Skeletal muscle tissue (tissue), 4 donors: ENCODE results near the gene MEOX2. TPM values are rescaled to one million over a fixed set of nuclear protein-coding genes. Genes with fewer than 3 reads are reported as not detected.
A peak's percentile ranks its signal among the peaks of the same experiment; 100 is the strongest.

Experiments
- H3K27ac ChIP-seq: one replicate; pipeline ENCODE4 v1.7.0; 2013; ENCODE audit warnings: mild to moderate bottlenecking, low read depth, low read length, inconsistent platforms
- H3K27me3 ChIP-seq, 3 donors: one replicate each; pipeline ENCODE4 v1.7.0; 2013; ENCODE audit warnings: low read length in 3 of 3; ENCODE audit not compliant: control insufficient read depth in 3 of 3, insufficient read depth in 3 of 3
- H3K36me3 ChIP-seq, 3 donors: one replicate each; pipeline ENCODE4 v1.7.0; 2013; ENCODE audit warnings: low read length in 3 of 3; ENCODE audit not compliant: control insufficient read depth in 3 of 3, insufficient read depth in 3 of 3
- H3K4me1 ChIP-seq, 3 donors: one replicate each; pipeline ENCODE4 v1.7.0; 2013; ENCODE audit warnings: low read length in 3 of 3, mild to moderate bottlenecking in 3 of 3; ENCODE audit not compliant: control insufficient read depth in 3 of 3, insufficient read depth in 3 of 3
- H3K4me3 ChIP-seq, 3 donors: one replicate each; pipeline ENCODE4 v1.7.0; 2013; ENCODE audit warnings: low read length in 3 of 3
- H3K9ac ChIP-seq, 3 donors: one replicate each; pipeline ENCODE4 v1.7.0; 2013; ENCODE audit warnings: low read length in 3 of 3, mild to moderate bottlenecking in 3 of 3, moderate library complexity in 2 of 3, low read depth in 1 of 3
- H3K9me3 ChIP-seq, 3 donors: one replicate each; pipeline ENCODE4 v1.7.0; 2013; ENCODE audit warnings: low read length in 3 of 3; ENCODE audit not compliant: control insufficient read depth in 3 of 3
- total RNA-seq: library from RNA; depleted of rRNA; stranded (reverse); fragments of >200 nt; gene quantifications from one replicate; pipeline ENCODE4 v1.2.3, GENCODE V29; 2014
- donor health status: Osteomylitis.

Gene MEOX2
- total RNA-seq, 1 donor from 2014 or later = 44.9 TPM

GRCh38 chr7:15682751-15683245, 3.7 kb downstream of the MEOX2 start:
- H3K36me3 ChIP-seq = no peaks in the 10 kb centered on the region
- peaks cover 3 to 15% (median 6%) of the 10 kb centered on the region in 3 donors for H3K4me1 ChIP-seq
- H3K27ac ChIP-seq = no peak overlapping the region
- H3K9ac ChIP-seq = peak overlapping the region; percentile 9 to 62 (median 11)
- no peaks in the 10 kb centered on the region for H3K9me3 ChIP-seq
- peak overlapping the region in 2 of 3 donors; percentile 30 to 85 for H3K4me3 ChIP-seq
- H3K27me3 ChIP-seq = peaks cover 21 to 30% (median 25%) of the 10 kb centered on the region in 3 donors

DNA sequence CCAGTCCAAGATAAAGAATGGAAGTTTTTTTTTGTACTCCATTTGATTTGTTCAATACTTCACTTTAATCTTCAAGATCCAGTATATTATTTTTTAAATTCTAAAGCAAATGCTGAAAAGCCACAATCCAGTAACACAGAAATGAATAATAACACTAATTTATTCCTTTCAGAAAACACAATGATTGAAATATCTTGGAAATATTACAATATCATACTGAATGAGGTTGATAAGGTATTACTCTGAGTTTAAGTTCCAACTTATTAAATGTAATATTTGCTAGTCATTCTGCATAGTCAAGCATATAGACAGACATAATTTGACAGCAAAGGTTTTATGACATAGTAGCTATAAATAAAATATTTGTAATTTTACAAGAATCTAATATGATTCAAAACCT, 4.4 kb downstream of the MEOX2 start:
- Histone ChIP-seq H3K27me3 (peaks cover 16 to 23% (median 21%) of the 10 kb centered on the region in 3 donors), H3K4me3 (peak overlapping the region in 1 of 3 donors; percentile 53), H3K9ac (peak overlapping the region in 2 of 3 donors; percentile 11 to 27), H3K9me3 (no peaks in the 10 kb centered on the region), H3K4me1 (peaks cover 3 to 15% (median 6%) of the 10 kb centered on the region in 3 donors), H3K36me3 (peaks cover 0 to 3% (median 0%) of the 10 kb centered on the region in 3 donors), H3K27ac (no peak overlapping the region)

DNA sequence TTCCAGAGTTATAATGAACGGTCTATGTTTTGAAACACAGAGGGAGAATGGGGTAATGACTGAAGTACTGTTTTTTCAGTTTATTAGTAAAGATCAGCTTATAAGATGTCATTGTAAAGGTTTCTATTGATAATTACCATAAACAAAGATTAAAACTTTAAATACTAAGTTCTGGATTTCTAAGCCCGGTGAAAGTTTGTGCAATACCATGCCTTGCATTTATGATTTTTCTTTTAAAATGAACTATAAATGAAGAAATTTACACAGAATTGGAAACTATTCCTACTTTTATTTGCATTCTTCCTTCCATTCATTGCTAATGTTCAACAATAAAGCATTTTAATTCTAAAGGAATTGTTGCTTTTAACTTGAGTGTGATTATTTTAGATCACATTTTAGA, 4.9 kb downstream of the MEOX2 start:
- Histone ChIP-seq H3K27me3 (peaks cover 11 to 19% (median 17%) of the 10 kb centered on the region in 3 donors), H3K4me1 (peaks cover 3 to 11% (median 6%) of the 10 kb centered on the region in 3 donors), H3K9me3 (no peaks in the 10 kb centered on the region), H3K4me3 (peak overlapping the region in 2 of 3 donors; percentile 17 to 26), H3K36me3 (peaks cover 0 to 3% (median 0%) of the 10 kb centered on the region in 3 donors), H3K9ac (peak overlapping the region in 1 of 3 donors; percentile 27), H3K27ac (no peak overlapping the region)

GRCh38 chr7:15681186-15681585, 5.3 kb downstream of the MEOX2 start:
- Histone ChIP-seq H3K4me3 (peak overlapping the region in 1 of 3 donors; percentile 26), H3K9me3 (no peaks in the 10 kb centered on the region), H3K9ac (peak overlapping the region in 1 of 3 donors; percentile 38), H3K27me3 (peaks cover 8 to 18% (median 13%) of the 10 kb centered on the region in 3 donors), H3K36me3 (peaks cover 0 to 3% (median 0%) of the 10 kb centered on the region in 3 donors), H3K4me1 (peaks cover 3 to 6% (median 6%) of the 10 kb centered on the region in 3 donors), H3K27ac (no peak overlapping the region)

GRCh38 chr7:15680446-15680845, 6.0 kb downstream of the MEOX2 start:
- H3K27ac ChIP-seq = peak overlapping the region; percentile 23
- H3K9me3 ChIP-seq = no peaks in the 10 kb centered on the region
- peak overlapping the region in 1 of 3 donors; percentile 1 for H3K9ac ChIP-seq
- peaks cover 0 to 3% (median 0%) of the 10 kb centered on the region in 3 donors for H3K36me3 ChIP-seq
- peaks cover 0 to 2% (median 1%) of the 10 kb centered on the region in 3 donors for H3K4me1 ChIP-seq
- peaks cover 2 to 12% (median 6%) of the 10 kb centered on the region in 3 donors for H3K27me3 ChIP-seq
- H3K4me3 ChIP-seq = peak overlapping the region in 2 of 3 donors; percentile 23 to 28

- Histone ChIP-seq H3K27ac (no peak overlapping the region), H3K9me3 (no peaks in the 10 kb centered on the region), H3K27me3 (peaks cover 0 to 3% (median 0%) of the 10 kb centered on the region in 3 donors), H3K4me1 (no peaks in the 10 kb centered on the region), H3K36me3 (peaks cover 0 to 3% (median 0%) of the 10 kb centered on the region in 3 donors), H3K4me3 (peak overlapping the region in 1 of 3 donors; percentile 59), H3K9ac (peak overlapping the region; percentile 2 to 57 (median 20))
Measured at GRCh38 chr7:15679306-15679705, 7.2 kb downstream of the MEOX2 start.

DNA sequence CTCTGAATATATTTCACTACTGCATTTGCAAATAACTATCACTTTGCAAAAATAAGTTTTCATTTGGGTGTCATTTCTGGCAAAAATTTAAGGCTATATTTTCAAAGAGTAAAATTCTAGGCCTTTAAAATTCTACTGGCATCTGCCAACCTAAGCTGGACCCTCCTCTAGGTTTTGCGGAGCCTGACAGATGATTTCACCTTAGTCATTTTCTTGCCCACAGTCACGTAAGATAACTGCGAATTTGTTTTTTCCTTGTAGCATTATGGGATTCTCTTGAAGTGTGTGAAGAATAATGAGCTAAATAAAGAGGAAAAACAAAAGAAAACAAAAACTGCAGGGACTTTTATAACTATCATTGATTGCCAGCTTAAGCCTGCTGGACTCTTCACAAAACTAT, 7.8 kb downstream of the MEOX2 start:
- no peak overlapping the region for H3K27ac ChIP-seq
- H3K9ac ChIP-seq = peak overlapping the region in 1 of 3 donors; percentile 20
- no peaks in the 10 kb centered on the region for H3K9me3 ChIP-seq
- H3K27me3 ChIP-seq = no peaks in the 10 kb centered on the region
- H3K4me3 ChIP-seq = peak overlapping the region in 2 of 3 donors; percentile 4 to 59
- no peaks in the 10 kb centered on the region for H3K4me1 ChIP-seq
- H3K36me3 ChIP-seq = peaks cover 0 to 3% (median 0%) of the 10 kb centered on the region in 3 donors

DNA sequence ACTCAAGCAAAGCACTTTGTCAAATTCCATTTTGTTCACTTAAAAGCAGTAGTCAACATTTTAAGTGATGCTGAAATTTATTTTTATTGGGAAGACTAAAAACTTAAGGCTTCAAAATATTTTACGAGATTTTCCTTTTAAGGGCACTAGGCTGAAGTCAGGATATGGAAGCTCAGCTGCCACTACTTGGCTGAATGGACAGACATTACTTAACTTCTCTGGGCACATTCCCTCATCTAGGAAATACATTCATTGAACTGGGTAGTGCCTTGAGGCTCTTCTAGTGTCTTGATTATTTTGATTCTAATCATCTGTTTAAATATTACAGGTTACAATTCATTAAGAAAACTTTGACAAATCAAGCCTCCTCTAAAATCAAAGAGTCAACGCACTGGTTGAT, 11.1 kb downstream of the MEOX2 start:
- Histone ChIP-seq H3K36me3 (peaks cover 0 to 3% (median 0%) of the 10 kb centered on the region in 3 donors), H3K4me1 (peaks cover 0 to under 1% (median 0%) of the 10 kb centered on the region in 3 donors), H3K27me3 (no peaks in the 10 kb centered on the region), H3K9me3 (no peaks in the 10 kb centered on the region), H3K27ac (peak overlapping the region; percentile 7), H3K4me3 (no peak overlapping the region), H3K9ac (no peak overlapping the region)

DNA sequence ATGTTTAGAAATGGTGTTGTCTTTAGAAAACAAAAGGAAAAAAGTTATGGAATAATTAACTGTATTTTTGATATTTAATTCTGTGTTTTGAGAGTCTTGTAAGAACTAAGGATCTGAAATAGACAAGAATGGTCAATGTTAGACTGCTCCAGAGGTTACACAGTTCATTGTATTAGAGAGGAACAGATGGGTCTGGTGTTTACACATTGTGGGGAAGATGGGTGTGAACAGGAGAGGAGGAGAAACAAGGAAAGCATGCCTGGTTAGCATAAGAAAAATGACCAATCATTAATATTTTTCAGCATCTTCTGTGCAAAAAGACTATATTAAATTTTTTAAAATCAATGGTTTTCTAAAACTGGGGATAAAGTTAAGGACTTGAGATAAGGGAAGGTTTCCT, 11.9 kb downstream of the MEOX2 start:
- Histone ChIP-seq H3K4me3 (no peak overlapping the region), H3K27me3 (no peaks in the 10 kb centered on the region), H3K27ac (no peak overlapping the region), H3K36me3 (peaks cover 0 to 3% (median 0%) of the 10 kb centered on the region in 3 donors), H3K9ac (no peak overlapping the region), H3K4me1 (peaks cover 0 to 2% (median 0%) of the 10 kb centered on the region in 3 donors), H3K9me3 (no peaks in the 10 kb centered on the region)

GRCh38 chr7:15669443-15670090, 16.9 kb downstream of the MEOX2 start:
- Histone ChIP-seq H3K27me3 (no peaks in the 10 kb centered on the region), H3K36me3 (no peaks in the 10 kb centered on the region), H3K27ac (peak overlapping the region; percentile 32), H3K4me1 (peaks cover 0 to 2% (median 0%) of the 10 kb centered on the region in 3 donors), H3K4me3 (no peak overlapping the region), H3K9me3 (no peaks in the 10 kb centered on the region), H3K9ac (no peak overlapping the region)
